Epithelial cell of esophagus (primary cell): ENCODE results near the gene DOK7.

ENCODE experiments used
- DNase-seq: peaks from one replicate; pipeline ENCODE4 v3.0.0; 2010; ENCODE audit warnings: low read depth
- H3K4me3 ChIP-seq: 2 replicates; pipeline ENCODE4 v1.5.1; 2011; ENCODE audit warnings: mild to moderate bottlenecking, low read length, control low read depth
- TF ChIP-seq, protein P1 (sequence below): IDR thresholded peaks from 2 replicates; pipeline ENCODE4 v1.5.1; 2011; ENCODE audit warnings: low read depth, mild to moderate bottlenecking, low read length, control low read depth, inconsistent platforms; ENCODE audit not compliant: insufficient read depth; ENCODE audit errors: missing control alignments

The DOK7 gene

DNA sequence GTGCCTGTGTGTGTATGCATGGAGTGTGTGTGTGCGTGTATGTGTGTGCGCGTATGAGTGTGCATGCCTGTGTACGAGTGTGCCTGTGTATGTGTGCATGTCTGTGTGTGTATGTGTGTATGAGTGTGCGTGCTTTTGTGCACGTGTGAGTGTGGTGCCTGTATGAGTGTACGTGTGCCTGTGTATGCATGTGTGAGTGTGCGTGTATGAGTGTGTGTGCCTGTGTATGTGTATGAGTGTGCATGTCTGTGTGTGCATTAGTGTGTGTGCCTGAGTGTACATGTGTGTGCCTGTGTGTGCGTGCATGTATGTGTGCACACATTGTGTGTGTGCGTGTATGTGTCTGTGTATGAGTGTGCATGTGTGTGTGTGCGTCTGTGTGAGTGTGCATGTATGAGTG is 5.7 kb downstream of the DOK7 start:
- DNase-seq: no peak
- TF ChIP-seq, protein P1, sequence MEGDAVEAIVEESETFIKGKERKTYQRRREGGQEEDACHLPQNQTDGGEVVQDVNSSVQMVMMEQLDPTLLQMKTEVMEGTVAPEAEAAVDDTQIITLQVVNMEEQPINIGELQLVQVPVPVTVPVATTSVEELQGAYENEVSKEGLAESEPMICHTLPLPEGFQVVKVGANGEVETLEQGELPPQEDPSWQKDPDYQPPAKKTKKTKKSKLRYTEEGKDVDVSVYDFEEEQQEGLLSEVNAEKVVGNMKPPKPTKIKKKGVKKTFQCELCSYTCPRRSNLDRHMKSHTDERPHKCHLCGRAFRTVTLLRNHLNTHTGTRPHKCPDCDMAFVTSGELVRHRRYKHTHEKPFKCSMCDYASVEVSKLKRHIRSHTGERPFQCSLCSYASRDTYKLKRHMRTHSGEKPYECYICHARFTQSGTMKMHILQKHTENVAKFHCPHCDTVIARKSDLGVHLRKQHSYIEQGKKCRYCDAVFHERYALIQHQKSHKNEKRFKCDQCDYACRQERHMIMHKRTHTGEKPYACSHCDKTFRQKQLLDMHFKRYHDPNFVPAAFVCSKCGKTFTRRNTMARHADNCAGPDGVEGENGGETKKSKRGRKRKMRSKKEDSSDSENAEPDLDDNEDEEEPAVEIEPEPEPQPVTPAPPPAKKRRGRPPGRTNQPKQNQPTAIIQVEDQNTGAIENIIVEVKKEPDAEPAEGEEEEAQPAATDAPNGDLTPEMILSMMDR: no peak
- H3K4me3 ChIP-seq: no peak overlapping the region

DNA sequence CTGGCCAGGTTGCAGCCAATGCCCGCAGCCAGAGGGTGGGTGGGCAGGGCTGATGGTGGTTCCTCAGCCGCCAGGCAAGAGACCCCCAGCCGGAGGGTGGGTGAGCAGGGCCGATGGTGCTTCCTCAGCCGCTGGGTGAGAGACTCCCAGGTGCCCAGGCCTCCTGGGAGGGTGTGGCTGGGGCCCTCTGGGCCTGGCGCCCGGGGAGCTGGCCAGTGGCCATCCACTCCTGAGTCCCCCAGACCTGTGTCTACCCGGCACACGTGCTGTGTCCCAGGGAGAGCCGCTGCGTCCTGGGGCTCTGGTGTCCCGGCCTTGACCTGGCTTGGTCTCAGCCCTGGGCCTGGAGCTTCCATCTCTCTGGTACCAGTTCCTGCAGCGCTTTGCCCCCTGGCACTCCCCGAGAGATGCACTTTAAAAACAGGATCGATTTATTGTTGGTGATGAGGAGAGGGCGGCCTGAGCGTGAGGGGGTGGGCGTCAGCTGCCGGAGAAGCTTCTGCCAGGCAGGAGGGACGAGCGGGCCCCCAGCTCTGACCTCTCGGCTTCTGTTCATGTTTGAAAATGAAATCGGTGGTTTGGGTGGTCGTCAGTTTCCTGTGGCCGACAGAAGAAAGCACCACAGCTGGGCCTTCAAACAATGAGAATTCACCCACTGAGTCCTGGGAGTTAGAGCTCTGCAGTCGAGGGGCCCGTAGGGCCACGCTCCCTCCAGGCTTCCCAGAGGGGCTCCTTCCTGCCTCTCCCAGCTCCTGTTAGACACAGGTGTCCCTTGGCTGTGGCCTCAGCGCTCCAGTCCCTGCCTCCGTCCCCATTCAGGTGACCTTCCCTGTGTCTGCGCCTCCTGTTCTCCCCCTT is 6.5 kb downstream of the DOK7 start:
- TF ChIP-seq, protein P1: no peak
- DNase-seq: no peak
- H3K4me3 ChIP-seq: no peak overlapping the region

DNA sequence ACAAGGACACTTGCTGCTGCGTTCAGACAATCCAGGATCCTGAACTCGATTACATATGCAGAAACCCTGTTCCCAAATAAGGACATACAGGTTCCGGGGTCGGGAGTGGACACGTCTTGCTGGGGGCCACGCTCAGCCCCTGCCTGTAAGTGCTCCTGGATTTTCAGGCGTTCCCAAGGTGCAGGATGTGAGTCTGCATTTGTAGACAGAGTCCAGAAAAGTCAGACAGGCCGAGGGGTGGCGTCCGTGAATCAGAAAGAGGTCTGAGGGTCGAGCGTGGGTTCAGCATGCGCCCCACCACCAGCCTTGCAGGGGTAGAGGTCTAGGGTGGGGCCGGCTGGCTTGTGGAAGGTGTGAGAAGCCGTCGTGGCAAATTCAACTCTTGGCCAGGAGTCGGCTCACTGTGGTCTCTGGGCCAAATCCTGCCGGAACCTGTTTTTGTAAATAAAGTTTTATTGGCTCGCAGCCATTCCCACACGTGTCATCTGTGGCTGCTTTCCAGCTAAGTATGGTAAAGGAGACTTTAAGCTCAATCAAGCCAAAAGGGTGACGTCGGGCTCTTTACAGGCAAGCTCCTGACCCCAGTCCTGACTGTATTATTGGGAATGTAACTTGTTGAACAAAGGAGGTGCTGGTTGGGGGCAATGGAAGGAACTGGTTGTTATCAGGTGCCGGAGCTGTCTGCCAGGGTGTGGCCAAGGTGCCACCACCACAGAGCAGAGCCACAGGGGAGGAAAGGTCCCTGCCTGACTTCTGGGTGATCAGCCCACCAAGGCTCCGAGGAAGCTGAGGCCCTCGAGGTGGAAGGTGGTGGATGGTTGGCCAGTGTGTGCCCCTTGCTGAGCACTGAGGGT is 7.4 kb downstream of the DOK7 start:
- no peak overlapping the region for H3K4me3 ChIP-seq
- DNase-seq: peak; percentile 71
- TF ChIP-seq, protein P1: no peak

DNA sequence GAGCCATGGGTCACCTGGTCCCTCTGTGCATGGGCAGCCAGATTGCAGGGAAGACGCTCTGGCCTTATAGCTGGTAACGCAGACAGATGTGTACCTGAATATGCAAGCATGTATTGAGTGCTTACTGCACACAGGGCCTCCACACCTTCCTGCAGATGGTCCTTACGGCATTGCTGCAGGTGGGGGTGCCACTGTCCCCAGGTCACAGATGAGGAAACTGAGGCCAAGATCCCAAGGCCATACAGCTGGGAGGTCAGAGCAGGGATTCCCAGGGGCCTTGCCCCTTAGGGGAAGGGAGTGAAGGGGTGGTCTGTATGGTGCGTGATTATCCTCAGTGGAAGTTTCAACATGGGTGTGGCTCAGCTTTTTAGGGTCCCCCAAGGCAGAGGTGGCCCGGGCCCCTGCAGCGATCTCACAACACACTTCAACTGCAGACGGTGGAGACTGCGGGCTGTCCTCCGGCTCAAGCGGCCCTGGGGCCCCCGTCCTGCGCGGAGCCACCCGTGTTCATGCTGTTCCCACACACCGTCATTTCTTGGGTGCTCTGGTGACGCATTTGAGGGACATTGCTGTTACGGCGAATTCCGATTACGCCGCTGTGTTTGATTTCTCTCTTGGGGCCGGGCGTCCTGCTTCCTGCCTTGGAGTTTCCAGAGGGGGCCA is 8.1 kb downstream of the DOK7 start:
- TF ChIP-seq, protein P1: no peak
- no peak overlapping the region for H3K4me3 ChIP-seq
- no peak for DNase-seq

DNA sequence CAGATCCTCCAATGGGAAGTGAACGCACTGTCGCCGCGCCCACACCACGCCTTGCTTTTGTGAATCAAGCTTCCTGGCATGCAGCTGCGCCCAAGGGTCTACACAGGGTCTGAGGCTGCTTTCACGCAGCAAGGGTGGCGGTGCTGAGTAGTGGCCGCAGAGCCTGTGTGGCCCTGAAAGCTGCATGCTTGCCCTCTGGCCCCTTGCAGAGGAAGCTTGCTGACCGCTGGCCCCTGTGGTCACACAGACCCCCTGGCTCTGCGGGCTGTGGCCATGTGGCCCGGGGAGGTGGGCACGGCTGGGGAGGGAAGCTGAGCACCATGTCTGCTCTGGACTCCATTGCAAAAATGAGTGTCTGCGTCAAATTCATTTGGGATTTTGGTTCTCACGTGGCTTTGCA is 8.8 kb downstream of the DOK7 start:
- H3K4me3 ChIP-seq: no peak overlapping the region
- DNase-seq: no peak
- TF ChIP-seq, protein P1: no peak

DNA sequence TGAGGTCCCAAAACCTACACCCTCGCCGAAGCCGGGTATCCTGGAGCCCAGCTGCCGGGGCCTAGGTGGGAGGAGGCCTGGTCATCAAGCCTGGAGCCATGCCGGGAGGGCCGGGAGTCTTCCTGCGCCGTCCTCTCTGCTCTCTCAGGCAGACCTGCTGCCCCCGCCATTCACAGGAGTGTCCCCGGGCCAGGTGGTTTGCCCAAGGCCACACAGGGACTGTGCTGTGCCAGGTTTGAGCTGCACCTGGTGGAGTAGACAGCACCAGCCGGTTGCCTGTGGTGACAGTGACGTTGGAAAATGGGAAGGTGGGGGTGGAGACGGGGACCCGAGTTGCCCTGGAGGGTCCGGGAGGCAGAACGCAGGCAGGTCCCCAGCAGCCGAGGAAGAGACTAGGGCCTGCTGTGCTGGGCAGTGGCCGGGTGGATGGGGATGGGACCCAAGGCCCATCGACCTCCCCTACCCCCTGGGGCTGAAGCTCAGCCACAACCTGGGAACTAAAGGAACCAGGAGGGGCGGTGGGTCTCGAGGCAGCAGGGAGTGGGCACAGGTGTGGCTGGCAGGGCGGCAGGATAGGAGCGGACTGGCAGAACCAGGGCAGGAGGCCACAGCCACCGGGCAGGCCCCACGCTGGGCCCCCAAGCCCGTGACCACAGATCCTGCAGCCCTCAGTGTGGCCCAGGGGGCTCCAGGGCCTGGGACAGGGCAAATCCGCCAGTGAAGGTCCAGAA is 9.5 kb downstream of the DOK7 start:
- no peak overlapping the region for H3K4me3 ChIP-seq
- DNase-seq: no peak
- TF ChIP-seq, protein P1: no peak
